Effector CD4-positive, alpha-beta T cell (primary cell): ENCODE measurements around the gene CYP11A1.
"Not testable (repeated sequence)": the region's sequence is repeated elsewhere in the genome, so short reads cannot be mapped to it uniquely, and the experiment has no call there.

ENCODE experiments used
- DNase-seq: peaks from one replicate; pipeline ENCODE4 v3.0.0-alpha.2; 2020

Gene CYP11A1

GRCh38 chr15:74373731-74374647, 6.5 kb upstream of the CYP11A1 start:
- peak; percentile 93 for DNase-seq

- no peak for DNase-seq
These were observed 5.7 kb upstream of the CYP11A1 start for GRCh38 chr15:74373056-74373650.

GRCh38 chr15:74370471-74370870, 3.0 kb upstream of the CYP11A1 start:
- DNase-seq, result no peak

- no peak for DNase-seq
These were observed 2.3 kb upstream of the CYP11A1 start for GRCh38 chr15:74369756-74370155.

- no peak for DNase-seq
These were observed 1.8 kb upstream of the CYP11A1 start for GRCh38 chr15:74369084-74369745.

GRCh38 chr15:74368121-74368520, 675 bp upstream of the CYP11A1 start:
- no peak for DNase-seq

GRCh38 chr15:74365598-74366445, 1.6 kb downstream of the CYP11A1 start:
- no peak for DNase-seq

GRCh38 chr15:74364936-74365597, 2.4 kb downstream of the CYP11A1 start:
- DNase-seq, result no peak

- no peak for DNase-seq
These were observed 5.0 kb downstream of the CYP11A1 start for GRCh38 chr15:74362482-74362881.

GRCh38 chr15:74360855-74361254, 6.6 kb downstream of the CYP11A1 start:
- DNase-seq, result not testable (repeated sequence)

GRCh38 chr15:74359376-74359775, 8.1 kb downstream of the CYP11A1 start:
- DNase-seq, result not testable (repeated sequence)

GRCh38 chr15:74357514-74357913, 9.9 kb downstream of the CYP11A1 start:
- not testable (repeated sequence) for DNase-seq

- not testable (repeated sequence) for DNase-seq
These were observed 11.4 kb downstream of the CYP11A1 start for GRCh38 chr15:74356050-74356449.

GRCh38 chr15:74353992-74354391, 13.5 kb downstream of the CYP11A1 start:
- DNase-seq, result not testable (repeated sequence)

GRCh38 chr15:74352393-74352910, 15.0 kb downstream of the CYP11A1 start:
- DNase-seq, result no peak

- no peak for DNase-seq
These were observed 15.8 kb downstream of the CYP11A1 start for GRCh38 chr15:74351670-74352069.

- DNase-seq, result no peak
These were observed 16.9 kb downstream of the CYP11A1 start for GRCh38 chr15:74350295-74351275.

GRCh38 chr15:74349241-74349778, 18.1 kb downstream of the CYP11A1 start:
- no peak for DNase-seq

GRCh38 chr15:74347757-74348250, 19.6 kb downstream of the CYP11A1 start:
- DNase-seq, result no peak

GRCh38 chr15:74345051-74345450, 22.4 kb downstream of the CYP11A1 start:
- DNase-seq, result no peak
